K562 (cell line): ENCODE data around the gene GCNT1. TPM values are rescaled to one million over a fixed set of nuclear protein-coding genes. Genes with fewer than 3 reads are reported as not detected.

ENCODE experiments used
- ATAC-seq: fragments of 200-7000 bp; cut with Tn5 transposase; 3 replicates; pipeline ENCODE4 v1.9.1; 2020; ENCODE audit warnings: moderate library complexity
- BruUV-seq: library from RNA; stranded (reverse); fragments of 400-500 nt; replicated peaks from 2 replicates; lab custom pipeline; 2021; lab: Mats Ljungman, UMichigan
- CTCF ChIA-PET: fragments of 300-600 bp; formaldehyde crosslinking; extraction: SDS; loops from one replicate; lab custom pipeline; 2021; ENCODE audit warnings: low intra/inter-chr PET ratio; lab: Yijun Ruan, JAX
- POLR2A ChIA-PET: fragments of 300-600, 350-650 bp; sonication (Branson Sonifier 250); formaldehyde crosslinking; extraction: SDS; loops from one replicate; lab custom pipeline; 2021; ENCODE audit warnings: antibody characterized with exemption, inconsistent platforms; lab: Yijun Ruan, JAX
- DNase-seq, 4 experiments: peaks; one replicate each; pipeline versions ENCODE4 v3.0.0 to v3.0.0-alpha.2; 2011 to 2018; ENCODE audit warnings: low spot score in 3 of 4, mixed read lengths in 3 of 4; ENCODE audit errors: extremely low read depth in 1 of 4
- FAIRE-seq: peaks from 2 replicates; lab custom pipeline; 2011; peaks lifted over from hg19 to GRCh38; lab: Jason Lieb, UNC
- H2AFZ ChIP-seq: 2 replicates; pipeline ENCODE4 v1.6.0; 2011; ENCODE audit warnings: low read depth, low read length, control low read depth, inconsistent platforms
- H3K27ac ChIP-seq: fragments of 200-600 bp; 3 replicates; pipeline ENCODE4 v1.8.0; 2011; ENCODE audit warnings: low read depth, mild to moderate bottlenecking, control low read depth, inconsistent platforms, low read length, moderate library complexity, mixed read lengths; ENCODE audit errors: extremely low read depth
- H3K27me3 ChIP-seq, 2 experiments: fragments of 300-600 bp in 1 of 2; 2 replicates in 1 of 2; 3 replicates in 1 of 2; pipeline versions ENCODE4 v1.6.0 to v1.8.0; 2011; ENCODE audit warnings: inconsistent platforms in 2 of 2, low read length in 2 of 2, mild to moderate bottlenecking in 1 of 2, mixed read lengths in 1 of 2, moderate library complexity in 1 of 2; ENCODE audit not compliant: control insufficient read depth in 2 of 2, insufficient read depth in 2 of 2
- H3K36me3 ChIP-seq: fragments of 300-600 bp; 3 replicates; pipeline ENCODE4 v1.8.0; 2011; ENCODE audit warnings: mild to moderate bottlenecking, low read length, inconsistent platforms; ENCODE audit not compliant: control insufficient read depth, insufficient read depth
- H3K4me1 ChIP-seq, 2 experiments: fragments of 200-600 bp in 1 of 2; replicated peaks in 1 of 2; 2 replicates in 1 of 2; 3 replicates in 1 of 2; pipeline versions ENCODE4 v1.5.1 to v1.8.0; 2011; ENCODE audit warnings: inconsistent platforms in 2 of 2, low read length in 2 of 2, mild to moderate bottlenecking in 1 of 2, mixed read lengths in 1 of 2, moderate library complexity in 1 of 2; ENCODE audit not compliant: control insufficient read depth in 2 of 2, insufficient read depth in 2 of 2
- H3K4me2 ChIP-seq: 2 replicates; pipeline ENCODE4 v1.6.1; 2011; ENCODE audit warnings: low read length, control low read depth, inconsistent platforms, mixed read lengths; ENCODE audit not compliant: insufficient read depth
- H3K4me3 ChIP-seq: fragments of 200-600 bp; sonication (generic), shearing (Covaris generic); 2 replicates; pipeline ENCODE4 v1.5.1; 2016; ENCODE audit warnings: control low read depth, inconsistent platforms
- H3K79me2 ChIP-seq: fragments of 200-600 bp; 3 replicates; pipeline ENCODE4 v1.8.0; 2011; ENCODE audit warnings: low read length, inconsistent platforms; ENCODE audit not compliant: control insufficient read depth, insufficient read depth
- H3K9ac ChIP-seq, 2 experiments: 2 replicates each; pipeline versions ENCODE4 v1.6.0 to v1.6.1; 2011; ENCODE audit warnings: low read depth in 2 of 2, low read length in 2 of 2, control low read depth in 1 of 2, inconsistent platforms in 1 of 2, mild to moderate bottlenecking in 1 of 2, mixed read lengths in 1 of 2; ENCODE audit not compliant: insufficient read depth in 1 of 2
- H3K9me1 ChIP-seq: one replicate; pipeline ENCODE4 v1.6.0; 2011; ENCODE audit warnings: inconsistent platforms, mild to moderate bottlenecking, low read length, moderate library complexity; ENCODE audit not compliant: control insufficient read depth, insufficient read depth
- H3K9me3 ChIP-seq: replicated peaks from 2 replicates; pipeline ENCODE4 v1.5.1; 2011; ENCODE audit warnings: low read depth, low read length, inconsistent platforms; ENCODE audit not compliant: control insufficient read depth, insufficient read depth
- H4K20me1 ChIP-seq: replicated peaks from 2 replicates; pipeline ENCODE4 v1.6.1; 2011; ENCODE audit warnings: low read length, inconsistent platforms, mixed read lengths; ENCODE audit not compliant: control insufficient read depth, insufficient read depth
- KAT8 ChIP-seq: fragments of 450-650 bp; IDR thresholded peaks from 2 replicates; pipeline ENCODE4 v1.6.1; 2016; ENCODE audit warnings: low read depth, mild to moderate bottlenecking
- MED1 ChIP-seq: sonication (generic); formaldehyde crosslinking; IDR thresholded peaks from 2 replicates; pipeline ENCODE4 v1.8.1; 2023; ENCODE audit warnings: missing genetic modification reagents, borderline replicate concordance
- MEIS2 ChIP-seq: fragments of 450-650 bp; IDR thresholded peaks from 2 replicates; pipeline ENCODE4 v1.6.1; 2014; ENCODE audit warnings: mild to moderate bottlenecking; ENCODE audit not compliant: partially characterized antibody
- MLLT1 ChIP-seq, 2 experiments: fragments of 450-650 bp; IDR thresholded peaks; 2 replicates each; pipeline ENCODE4 v1.6.1; 2016
- SAFB2 ChIP-seq: fragments of 200-400 bp; formaldehyde crosslinking; IDR thresholded peaks from 2 replicates; pipeline ENCODE4 v1.6.1; 2018; ENCODE audit warnings: borderline replicate concordance, low read length, low read depth, moderate library complexity; ENCODE audit not compliant: severe bottlenecking
- THRA ChIP-seq: fragments of 450-650 bp; IDR thresholded peaks from 2 replicates; pipeline ENCODE4 v1.6.1; 2017; ENCODE audit warnings: mild to moderate bottlenecking, moderate library complexity
- WGBS: fragments of 100-300 bp; shearing (Covaris generic); methylation state at CpG from one replicate; pipeline ENCODE4 v1.1.6; 2016; ENCODE audit warnings: low coverage, mixed read lengths; ENCODE audit not compliant: insufficient coverage; ENCODE audit errors: missing lambda C conversion rate; 5-methylcytosine and 5-hydroxymethylcytosine counted together
- in situ Hi-C: fragments of 300-500 bp; cut with MboI; formaldehyde crosslinking; loops from 4 replicates; pipeline ENCODE4 v1.15.0; 2018; ENCODE audit warnings: inconsistent platforms, mixed read lengths
- intact Hi-C: fragments of 100-400 bp; cut with micrococcal nuclease; formaldehyde crosslinking; loops from 2 replicates; pipeline ENCODE4 v1.14.2; 2022
- polyA plus RNA-seq, 8 experiments: library from polyadenylated mRNA; depleted of rRNA in 4 of 8; stranded (reverse) in 5 of 8; unstranded in 3 of 8; fragments of >200 nt; fragmentation: Nextera tagmentation in 2 of 8; fragmentation: Illumina TruSeq in 1 of 8; extraction: Ambion mirVana in 2 of 8; extraction: Trizol in 1 of 8; gene quantifications; 2 replicates each; pipeline versions ENCODE4 v1.2.1 to v1.2.3, GENCODE V29; 2011 to 2014; ENCODE audit warnings: inconsistent platforms in 1 of 8, missing spikeins in 1 of 8
- total RNA-seq, 7 experiments: library from RNA; depleted of rRNA in 6 of 7; stranded (reverse); fragments of >200 nt in 6 of 7; fragmentation: Illumina TruSeq in 2 of 7; extraction: Trizol in 2 of 7; gene quantifications; 2 replicates each; pipeline versions ENCODE4 v1.2.1 to v1.2.3, GENCODE V29; 2011 to 2021; ENCODE audit warnings: low replicate concordance in 1 of 7
- TF ChIP-seq, protein P1 (sequence below): sonication (generic); formaldehyde crosslinking; IDR thresholded peaks from 2 replicates; pipeline ENCODE4 v1.8.0; 2022; ENCODE audit warnings: missing genetic modification reagents, mild to moderate bottlenecking, moderate library complexity, borderline replicate concordance
- TF ChIP-seq, protein P2 (sequence below): fragments of 250-450 bp; sonication (Bioruptor Pico); IDR thresholded peaks from 2 replicates; pipeline ENCODE4 v1.4.0; 2020; ENCODE audit warnings: mild to moderate bottlenecking, moderate library complexity, borderline replicate concordance

Gene GCNT1
- total and polyA plus RNA-seq, 9 of the 15 experiments (the other 6 are each of a cell fraction or from before 2014, with no cell fraction given): 0.01 to 0.71 (median 0.10) TPM

- Histone ChIP-seq H3K79me2 (no peaks in the 10 kb centered on the region), H2AFZ (no peak overlapping the region), H3K27ac (no peak overlapping the region), H3K9ac (no peak overlapping the region), H3K4me1 (peaks cover 4 to 6% of the 10 kb centered on the region in 2 experiments; a peak in 2 of 5 replicates), H3K36me3 (no peaks in the 10 kb centered on the region), H4K20me1 (no peaks in the 10 kb centered on the region), H3K4me3 (no peak overlapping the region), H3K4me2 (no peak overlapping the region), H3K27me3 (no peaks in the 10 kb centered on the region; a peak in 1 of 5 replicates), H3K9me3 (no peaks in the 10 kb centered on the region), H3K9me1 (no peaks in the 10 kb centered on the region)
- TF ChIP-seq, protein P1, sequence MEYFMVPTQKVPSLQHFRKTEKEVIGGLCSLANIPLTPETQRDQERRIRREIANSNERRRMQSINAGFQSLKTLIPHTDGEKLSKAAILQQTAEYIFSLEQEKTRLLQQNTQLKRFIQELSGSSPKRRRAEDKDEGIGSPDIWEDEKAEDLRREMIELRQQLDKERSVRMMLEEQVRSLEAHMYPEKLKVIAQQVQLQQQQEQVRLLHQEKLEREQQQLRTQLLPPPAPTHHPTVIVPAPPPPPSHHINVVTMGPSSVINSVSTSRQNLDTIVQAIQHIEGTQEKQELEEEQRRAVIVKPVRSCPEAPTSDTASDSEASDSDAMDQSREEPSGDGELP (CRISPR knock-in tag): no peak
- TF ChIP-seq THRA (no peak), MLLT1 (IDR thresholded peaks at IDR 0.05) (no peak), SAFB2 (no peak), KAT8 (no peak), MED1 (CRISPR knock-in tag) (no peak), MEIS2 (no peak)
- TF ChIP-seq, protein P2, sequence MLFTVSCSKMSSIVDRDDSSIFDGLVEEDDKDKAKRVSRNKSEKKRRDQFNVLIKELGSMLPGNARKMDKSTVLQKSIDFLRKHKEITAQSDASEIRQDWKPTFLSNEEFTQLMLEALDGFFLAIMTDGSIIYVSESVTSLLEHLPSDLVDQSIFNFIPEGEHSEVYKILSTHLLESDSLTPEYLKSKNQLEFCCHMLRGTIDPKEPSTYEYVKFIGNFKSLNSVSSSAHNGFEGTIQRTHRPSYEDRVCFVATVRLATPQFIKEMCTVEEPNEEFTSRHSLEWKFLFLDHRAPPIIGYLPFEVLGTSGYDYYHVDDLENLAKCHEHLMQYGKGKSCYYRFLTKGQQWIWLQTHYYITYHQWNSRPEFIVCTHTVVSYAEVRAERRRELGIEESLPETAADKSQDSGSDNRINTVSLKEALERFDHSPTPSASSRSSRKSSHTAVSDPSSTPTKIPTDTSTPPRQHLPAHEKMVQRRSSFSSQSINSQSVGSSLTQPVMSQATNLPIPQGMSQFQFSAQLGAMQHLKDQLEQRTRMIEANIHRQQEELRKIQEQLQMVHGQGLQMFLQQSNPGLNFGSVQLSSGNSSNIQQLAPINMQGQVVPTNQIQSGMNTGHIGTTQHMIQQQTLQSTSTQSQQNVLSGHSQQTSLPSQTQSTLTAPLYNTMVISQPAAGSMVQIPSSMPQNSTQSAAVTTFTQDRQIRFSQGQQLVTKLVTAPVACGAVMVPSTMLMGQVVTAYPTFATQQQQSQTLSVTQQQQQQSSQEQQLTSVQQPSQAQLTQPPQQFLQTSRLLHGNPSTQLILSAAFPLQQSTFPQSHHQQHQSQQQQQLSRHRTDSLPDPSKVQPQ (CRISPR knock-in tag): no peak
- FAIRE-seq (no peak), DNase-seq (no peak), ATAC-seq (no peak)
- no TSS peak for BruUV-seq
- WGBS: 0% methylated on average over 4 of the region's 4 CpGs
- POLR2A ChIA-PET: no interaction called here
- CTCF ChIA-PET: no interaction called here
- in situ Hi-C loops: loop anchor here (10.0 kb wide), 1 partner anchor 210 kb away; no protein-coding TSS in a partner anchor
- intact Hi-C loops: loop anchor here (10.0 kb wide), 1 partner anchor 50 kb away; no protein-coding TSS in a partner anchor
These were observed 4.7 kb upstream of the GCNT1 start for GRCh38 chr9:76454311-76454710.
